Adrenal gland (tissue), 19 donors: ENCODE data around the gene ISM1. TPM values are rescaled to one million over a fixed set of nuclear protein-coding genes. Genes with fewer than 3 reads are reported as not detected.
A peak's percentile ranks its signal among the peaks of the same experiment; 100 is the strongest.

Source experiments
- DNase-seq, 7 donors: peaks; one replicate each; pipeline ENCODE4 v3.0.0-alpha.2; 2019 to 2020
- H3K27ac ChIP-seq, 5 donors: fragments of 200-600 bp; sonication (generic) in 4 of 5; 1 replicate in 3 of 5; 2 replicates in 2 of 5; pipeline versions ENCODE4 v1.5.1 to v1.8.0; 2016 to 2020; ENCODE audit warnings: mild to moderate bottlenecking in 1 of 5
- H3K27me3 ChIP-seq: fragments of 200-600 bp; 2 replicates; pipeline ENCODE4 v1.8.0; 2021
- H3K36me3 ChIP-seq, 2 donors: fragments of 200-600 bp; replicated peaks in 1 of 2; 1 replicate in 1 of 2; 2 replicates in 1 of 2; pipeline versions ENCODE4 v1.5.1 to v1.8.0; 2018 to 2022
- H3K4me1 ChIP-seq, 2 donors: fragments of 200-600 bp; replicated peaks in 1 of 2; 1 replicate in 1 of 2; 2 replicates in 1 of 2; pipeline versions ENCODE4 v1.5.1 to v1.8.0; 2018 to 2021
- H3K4me3 ChIP-seq, 4 donors: fragments of 200-600 bp; sonication (generic) in 3 of 4; one replicate each; pipeline ENCODE4 v1.5.1; 2016 to 2018
- H3K9me3 ChIP-seq, 3 donors: fragments of 200-600 bp; sonication (generic) in 1 of 3; replicated peaks in 1 of 3; 1 replicate in 2 of 3; 2 replicates in 1 of 3; pipeline versions ENCODE4 v1.5.1 to v1.8.0; 2016 to 2021
- POLR2A ChIP-seq, 2 donors: fragments of 450-650 bp; IDR thresholded peaks; one replicate each; pipeline ENCODE4 v1.6.1; 2017; ENCODE audit warnings: antibody characterized with exemption in 2 of 2, mild to moderate bottlenecking in 2 of 2, moderate library complexity in 1 of 2
- WGBS, 4 donors: extraction: QIAGEN DNeasy Blood & Tissue Kit in 2 of 4; methylation state at CpG; one replicate each; pipeline versions ENCODE4 v1.1.5 to v1.1.7; 2013 to 2017; 5-methylcytosine and 5-hydroxymethylcytosine counted together
- intact Hi-C, 2 donors: fragments of 100-400 bp; cut with DNase I; formaldehyde crosslinking; loops; one replicate each; pipeline versions ENCODE4 v1.14.1 to v1.15.0; 2022 to 2023
- long read RNA-seq, 10 donors: library from polyadenylated mRNA in 3 of 10; unstranded in 2 of 10; stranded (forward) in 1 of 10; transcript quantifications; one replicate each; pipeline ENCODE4 v2.0.0 and lab custom pipeline, GENCODE V29; 2021 to 2026
- polyA plus RNA-seq, 3 donors: library from polyadenylated mRNA; stranded (reverse); fragments of 200-250 nt in 2 of 3; fragments of 350-450 nt in 1 of 3; fragmentation: Illumina TruSeq in 1 of 3; extraction: RNeasy Lipid Tissue Mini Kit (QIAGEN cat#74804) in 1 of 3; gene quantifications; one replicate each; pipeline ENCODE4 v1.2.3, GENCODE V29; 2013 to 2014
- total RNA-seq, 9 donors: library from RNA; depleted of rRNA in 4 of 9; stranded (reverse); fragments of >200 nt in 4 of 9; fragments of 120-200 nt in 1 of 9; fragmentation: NEBNext Ultra II Directional in 1 of 9; extraction: Animal tissue kit (Norgen Biotek cat#: 25700) in 1 of 9; gene quantifications; one replicate each; pipeline versions ENCODE4 v1.1.0 to v1.2.4, GENCODE V29; 2013 to 2023
- TF ChIP-seq, protein P1 (sequence below), 6 experiments: fragments of 450-650 bp in 4 of 6; fragments of 200-600 bp in 2 of 6; sonication (generic) in 1 of 6; IDR thresholded peaks; 1 replicate in 5 of 6; 2 replicates in 1 of 6; pipeline versions ENCODE4 v1.5.1 to v1.8.0; 2016 to 2021; ENCODE audit warnings: antibody characterized with exemption in 6 of 6, mild to moderate bottlenecking in 2 of 6, moderate library complexity in 1 of 6
- donor health status: healthy with polysubstance abuse.
- donor health status: Bipolar disorder and iron deficiency.
- donor health status: DM: yes; HTN: yes; CAD: no.
- donor health status: DM: no; HTN: no; CAD: no.
- donor health status: DM: no; HTN: no; CAD: no.
- donor health status: DM: yes; HTN: yes; CAD: no.

Gene ISM1
- total RNA-seq (1 to 10 TPM in 5 of 9 donors, under 1 TPM in 4; 0.17 to 4.4 (median 1.4) TPM), polyA plus RNA-seq (1 to 10 TPM; 1.1 to 3.4 (median 2.1) TPM)
- long read RNA-seq, donor 1: 0 reads
- long read RNA-seq, donor 2: 0 reads
- long read RNA-seq, donor 3: 0 reads
- long read RNA-seq, donor 4: 0 reads
- long read RNA-seq, donor 5: 0 reads
- long read RNA-seq, donor 6, partial matches to known transcripts: 0 of 1 reads
- long read RNA-seq, donor 6, other reads (novel, unspliced or antisense): 1 of 1 reads
- long read RNA-seq, donor 7: 0 reads
- long read RNA-seq, donor 8, partial matches to known transcripts: 0 of 2 reads
- long read RNA-seq, donor 8, other reads (novel, unspliced or antisense): 0 of 2 reads
- long read RNA-seq, donor 9: 0 reads
- long read RNA-seq, donor 10: 0 reads

- H3K9me3 ChIP-seq: no peaks in the 10 kb centered on the region
- peak within 1 kb of the TSS in 1 of 5 donors; percentile 45 for H3K27ac ChIP-seq
- H3K4me3 ChIP-seq: peak within 1 kb of the TSS in 1 of 4 donors; percentile 62
- H3K4me1 ChIP-seq: peaks cover 0 to 17% of the 10 kb centered on the region in 2 donors
- no peaks in the 10 kb centered on the region for H3K36me3 ChIP-seq
- no peak for TF ChIP-seq POLR2A (IDR thresholded peaks at IDR 0.05)
- TF ChIP-seq, protein P1, sequence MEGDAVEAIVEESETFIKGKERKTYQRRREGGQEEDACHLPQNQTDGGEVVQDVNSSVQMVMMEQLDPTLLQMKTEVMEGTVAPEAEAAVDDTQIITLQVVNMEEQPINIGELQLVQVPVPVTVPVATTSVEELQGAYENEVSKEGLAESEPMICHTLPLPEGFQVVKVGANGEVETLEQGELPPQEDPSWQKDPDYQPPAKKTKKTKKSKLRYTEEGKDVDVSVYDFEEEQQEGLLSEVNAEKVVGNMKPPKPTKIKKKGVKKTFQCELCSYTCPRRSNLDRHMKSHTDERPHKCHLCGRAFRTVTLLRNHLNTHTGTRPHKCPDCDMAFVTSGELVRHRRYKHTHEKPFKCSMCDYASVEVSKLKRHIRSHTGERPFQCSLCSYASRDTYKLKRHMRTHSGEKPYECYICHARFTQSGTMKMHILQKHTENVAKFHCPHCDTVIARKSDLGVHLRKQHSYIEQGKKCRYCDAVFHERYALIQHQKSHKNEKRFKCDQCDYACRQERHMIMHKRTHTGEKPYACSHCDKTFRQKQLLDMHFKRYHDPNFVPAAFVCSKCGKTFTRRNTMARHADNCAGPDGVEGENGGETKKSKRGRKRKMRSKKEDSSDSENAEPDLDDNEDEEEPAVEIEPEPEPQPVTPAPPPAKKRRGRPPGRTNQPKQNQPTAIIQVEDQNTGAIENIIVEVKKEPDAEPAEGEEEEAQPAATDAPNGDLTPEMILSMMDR (IDR thresholded peaks at IDR 0.05): no peak
- peaks cover 29% of the 10 kb centered on the region for H3K27me3 ChIP-seq
- DNase-seq: peak in 3 of 7 donors; percentile 10 to 27 (median 13)
- WGBS, 4 donors: 0 to 1% (median 1%) methylated on average over 11 to 37 of the region's 39 CpGs
- intact Hi-C loops: no loop called here
These were observed at the start of gene ISM1 for GRCh38 chr20:13220904-13221297. Gene ISM1, plus strand, starts transcription at chr20:13221274. Its CDS starts 503 bp downstream, at chr20:13221777.

DNA sequence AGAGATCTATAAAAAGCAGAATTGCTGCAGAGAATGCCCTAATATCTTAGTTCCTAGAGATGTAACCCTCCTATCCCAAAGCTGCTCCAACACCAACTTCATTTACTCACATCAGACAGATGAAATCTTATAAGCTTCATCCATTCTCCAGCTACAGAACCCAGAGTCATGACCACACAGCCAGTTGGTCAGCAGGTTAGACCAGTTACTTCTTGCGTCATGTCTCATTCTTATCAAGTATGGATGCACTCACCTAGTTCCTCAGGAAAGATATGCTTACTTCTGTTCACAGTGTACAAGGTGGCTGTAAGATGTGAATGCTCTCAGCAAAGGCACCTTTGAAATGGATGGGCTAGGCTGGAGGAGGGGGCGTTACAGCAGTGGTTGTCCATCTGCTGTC, 47.9 kb upstream of the ISM1 start:
- Histone ChIP-seq H3K27ac (no peak overlapping the region), H3K36me3 (no peaks in the 10 kb centered on the region), H3K4me3 (no peak overlapping the region), H3K27me3 (no peaks in the 10 kb centered on the region), H3K9me3 (no peaks in the 10 kb centered on the region), H3K4me1 (no peaks in the 10 kb centered on the region)
- 73 to 86% (median 81%) methylated on average over 2 of the region's 2 CpGs for WGBS, 4 donors
- TF ChIP-seq, protein P1 (IDR thresholded peaks at IDR 0.05): no peak
- no peak for TF ChIP-seq POLR2A (IDR thresholded peaks at IDR 0.05)
- no peak for DNase-seq
- intact Hi-C loops: no loop called here

- DNase-seq: no peak
- H3K27ac ChIP-seq: no peak overlapping the region
- no peaks in the 10 kb centered on the region for H3K4me1 ChIP-seq
- H3K27me3 ChIP-seq: no peaks in the 10 kb centered on the region
- 87 to 91% (median 88%) methylated on average over 9 of the region's 9 CpGs for WGBS, 4 donors
- H3K36me3 ChIP-seq: no peaks in the 10 kb centered on the region
- TF ChIP-seq POLR2A (IDR thresholded peaks at IDR 0.05): no peak
- TF ChIP-seq, protein P1 (IDR thresholded peaks at IDR 0.05): no peak
- H3K4me3 ChIP-seq: no peak overlapping the region
- no peaks in the 10 kb centered on the region for H3K9me3 ChIP-seq
- intact Hi-C loops: no loop called here
These were observed 46.7 kb upstream of the ISM1 start for GRCh38 chr20:13174402-13174801.

DNA sequence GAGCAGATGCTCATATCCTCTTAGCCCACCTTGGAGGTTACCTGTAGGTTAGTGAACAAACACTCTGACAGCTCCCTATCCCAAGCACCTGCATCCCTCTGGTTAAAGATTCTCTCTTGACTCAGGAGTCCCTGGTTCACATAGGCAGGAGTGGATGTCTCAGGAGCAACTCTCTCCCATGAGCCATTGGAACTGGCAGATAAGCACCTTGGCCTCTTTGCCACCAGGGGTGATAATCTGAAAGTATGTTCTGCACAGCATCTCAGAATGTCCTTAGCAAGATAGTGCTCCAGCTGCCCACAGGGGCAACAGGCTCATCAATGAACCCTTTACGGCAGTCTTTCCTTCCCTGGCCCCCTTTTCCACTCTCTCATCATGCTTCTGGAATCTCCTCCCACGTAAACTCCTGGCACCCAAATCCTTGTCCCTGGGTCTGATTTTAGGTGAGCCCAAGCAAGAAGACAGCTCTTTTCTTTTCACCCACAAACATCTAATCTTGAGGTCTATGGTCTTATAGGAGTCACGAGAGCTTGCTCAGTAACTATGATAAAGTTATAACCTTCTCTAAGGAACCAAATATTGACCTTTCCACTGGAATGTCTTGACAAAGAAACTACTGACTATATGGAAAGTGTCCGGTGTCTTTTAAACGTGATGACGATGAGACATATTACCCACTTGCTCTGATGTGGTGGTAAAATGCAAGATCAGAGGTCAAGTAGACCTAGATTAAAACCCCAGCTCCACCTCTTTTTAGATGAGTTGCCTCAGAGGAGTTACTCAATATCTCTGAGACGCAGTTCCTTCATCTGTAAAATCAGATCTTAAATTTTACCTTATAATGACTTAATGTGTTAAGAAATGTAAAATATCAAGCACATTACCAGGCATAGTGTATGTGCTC, 39.8 kb upstream of the ISM1 start:
- DNase-seq: no peak
- 74 to 81% (median 77%) methylated on average over 7 of the region's 7 CpGs for WGBS, 4 donors
- H3K27ac ChIP-seq: no peak overlapping the region
- no peaks in the 10 kb centered on the region for H3K27me3 ChIP-seq
- no peak overlapping the region for H3K4me3 ChIP-seq
- no peaks in the 10 kb centered on the region for H3K9me3 ChIP-seq
- TF ChIP-seq, protein P1 (IDR thresholded peaks at IDR 0.05): no peak
- TF ChIP-seq POLR2A (IDR thresholded peaks at IDR 0.05): no peak
- H3K36me3 ChIP-seq: no peaks in the 10 kb centered on the region
- H3K4me1 ChIP-seq: no peaks in the 10 kb centered on the region
- intact Hi-C loops: no loop called here
